HG03060 (cell line): ENCODE data around the gene LCLAT1.
"Not testable (repeated sequence)": the region's sequence is repeated elsewhere in the genome, so short reads cannot be mapped to it uniquely, and the experiment has no call there.

ENCODE experiments used
- ATAC-seq: cut with Tn5 transposase; IDR thresholded peaks from one replicate; pipeline ENCODE4 v1.9.1; 2021; ENCODE audit warnings: low read depth, moderate number of reproducible peaks; ENCODE audit not compliant: unreplicated experiment

Gene LCLAT1

GRCh38 chr2:30484995-30485394, 37.9 kb downstream of the LCLAT1 start:
- ATAC-seq = no peak

- ATAC-seq = no peak
Measured at GRCh38 chr2:30486655-30487054, 39.6 kb downstream of the LCLAT1 start.

GRCh38 chr2:30487603-30488002, 40.6 kb downstream of the LCLAT1 start:
- ATAC-seq = no peak

GRCh38 chr2:30488012-30488659, 41.1 kb downstream of the LCLAT1 start:
- no peak for ATAC-seq

- no peak for ATAC-seq
Measured at GRCh38 chr2:30491225-30491624, 44.2 kb downstream of the LCLAT1 start.

- ATAC-seq = no peak
Measured at GRCh38 chr2:30492185-30492584, 45.1 kb downstream of the LCLAT1 start.

- ATAC-seq = no peak
Measured at GRCh38 chr2:30492619-30493018, 45.6 kb downstream of the LCLAT1 start.

- no peak for ATAC-seq
Measured at GRCh38 chr2:30493440-30493839, 46.4 kb downstream of the LCLAT1 start.

- ATAC-seq = not testable (repeated sequence)
Measured at GRCh38 chr2:30495896-30496295, 48.9 kb downstream of the LCLAT1 start.

GRCh38 chr2:30499681-30500080, 52.6 kb downstream of the LCLAT1 start:
- ATAC-seq = no peak

GRCh38 chr2:30500699-30501098, 53.7 kb downstream of the LCLAT1 start:
- no peak for ATAC-seq

GRCh38 chr2:30502310-30502709, 55.3 kb downstream of the LCLAT1 start:
- no peak for ATAC-seq

- ATAC-seq = no peak
Measured at GRCh38 chr2:30503007-30503694, 56.1 kb downstream of the LCLAT1 start.

- no peak for ATAC-seq
Measured at GRCh38 chr2:30503695-30504052, 56.6 kb downstream of the LCLAT1 start.

- ATAC-seq = no peak
Measured at GRCh38 chr2:30504731-30505130, 57.7 kb downstream of the LCLAT1 start.

GRCh38 chr2:30505500-30506180, 58.6 kb downstream of the LCLAT1 start:
- no peak for ATAC-seq

- ATAC-seq = not testable (repeated sequence)
Measured at GRCh38 chr2:30507460-30507859, 60.4 kb downstream of the LCLAT1 start.

- no peak for ATAC-seq
Measured at GRCh38 chr2:30509716-30510115, 62.7 kb downstream of the LCLAT1 start.

GRCh38 chr2:30510409-30510808, 63.4 kb downstream of the LCLAT1 start:
- no peak for ATAC-seq

GRCh38 chr2:30511122-30512083, 64.4 kb downstream of the LCLAT1 start:
- no peak for ATAC-seq
